H1 (cell line): ENCODE results near the gene PSORS1C1. TPM values are rescaled to one million over a fixed set of nuclear protein-coding genes. Genes with fewer than 3 reads are reported as not detected.
"Not testable (repeated sequence)": the region's sequence is repeated elsewhere in the genome, so short reads cannot be mapped to it uniquely, and the experiment has no call there.

Experiments used
- CTCF ChIA-PET: fragments of 300-600 bp; sonication (Branson Sonifier 250); formaldehyde crosslinking; loops from one replicate; lab custom pipeline; 2021; ENCODE audit not compliant: partially characterized antibody; lab: Charles Lee
- POLR2A ChIA-PET: fragments of 300-600 bp; sonication (Branson Sonifier 250); formaldehyde crosslinking; loops from one replicate; lab custom pipeline; 2021; ENCODE audit warnings: inconsistent platforms; ENCODE audit not compliant: partially characterized antibody; lab: Charles Lee
- DNase-seq, 2 experiments: peaks; one replicate each; pipeline versions ENCODE4 v3.0.0 to v3.0.0-alpha.2; 2010 to 2022; ENCODE audit warnings: low spot score in 2 of 2, low read depth in 1 of 2, mixed read lengths in 1 of 2
- FAIRE-seq: peaks from 2 replicates; lab custom pipeline; 2011; peaks lifted over from hg19 to GRCh38; lab: Jason Lieb, UNC
- H2AFZ ChIP-seq: 2 replicates; pipeline ENCODE4 v1.8.1; 2012; ENCODE audit warnings: low read length, inconsistent platforms
- H2AK5ac ChIP-seq: 2 replicates; pipeline ENCODE4 v1.6.1; 2013; ENCODE audit warnings: low read depth, low read length
- H2BK120ac ChIP-seq: replicated peaks from 2 replicates; pipeline ENCODE3; 2013; ENCODE audit warnings: low read depth, low read length, inconsistent platforms
- H2BK12ac ChIP-seq: 2 replicates; pipeline ENCODE4 v1.6.1; 2013; ENCODE audit warnings: low read depth, low read length
- H2BK15ac ChIP-seq: 2 replicates; pipeline ENCODE4 v1.6.1; 2013; ENCODE audit warnings: low read length
- H2BK20ac ChIP-seq: 2 replicates; pipeline ENCODE4 v1.6.1; 2013; ENCODE audit warnings: low read length
- H2BK5ac ChIP-seq: 2 replicates; pipeline ENCODE4 v1.6.1; 2013; ENCODE audit warnings: low read depth, low read length
- H3K14ac ChIP-seq: 2 replicates; pipeline ENCODE4 v1.6.1; 2013; ENCODE audit warnings: inconsistent platforms; ENCODE audit not compliant: insufficient read length
- H3K18ac ChIP-seq: 2 replicates; pipeline ENCODE4 v1.6.1; 2013; ENCODE audit warnings: low read length; ENCODE audit errors: extremely low read depth
- H3K23ac ChIP-seq: 2 replicates; pipeline ENCODE4 v1.6.1; 2013; ENCODE audit warnings: inconsistent platforms; ENCODE audit not compliant: insufficient read length
- H3K23me2 ChIP-seq: 2 replicates; pipeline ENCODE4 v1.6.1; 2013; ENCODE audit warnings: low read depth, low read length
- H3K27ac ChIP-seq: 2 replicates; pipeline ENCODE4 v1.6.1; 2011; ENCODE audit warnings: low read depth, low read length, inconsistent platforms
- H3K27me3 ChIP-seq, 4 experiments: replicated peaks in 1 of 4; 1 replicate in 1 of 4; 2 replicates in 3 of 4; pipeline versions ENCODE4 v1.6.1 to v1.8.1; 2011 to 2013; ENCODE audit warnings: low read length in 3 of 4, mild to moderate bottlenecking in 3 of 4, inconsistent platforms in 2 of 4, mixed read lengths in 2 of 4, moderate library complexity in 1 of 4; ENCODE audit not compliant: control insufficient read depth in 3 of 4, insufficient read depth in 3 of 4; ENCODE audit errors: extremely low read depth in 1 of 4
- H3K36me3 ChIP-seq, 4 experiments: 2 replicates each; pipeline versions ENCODE4 v1.6.1 to v1.8.1; 2011 to 2013; ENCODE audit warnings: mild to moderate bottlenecking in 4 of 4, low read length in 3 of 4, moderate library complexity in 2 of 4, control low read depth in 1 of 4, inconsistent platforms in 1 of 4; ENCODE audit not compliant: insufficient read depth in 4 of 4, control insufficient read depth in 2 of 4
- H3K4ac ChIP-seq: replicated peaks from 2 replicates; pipeline ENCODE3; 2013; ENCODE audit warnings: low read length, low read depth, mixed read lengths, inconsistent platforms; ENCODE audit not compliant: insufficient read length
- H3K4me1 ChIP-seq, 4 experiments: replicated peaks in 1 of 4; 1 replicate in 1 of 4; 2 replicates in 3 of 4; pipeline versions ENCODE4 v1.6.1 to v1.8.1; 2011 to 2013; ENCODE audit warnings: low read length in 3 of 4, inconsistent platforms in 2 of 4, mixed read lengths in 1 of 4; ENCODE audit not compliant: insufficient read depth in 4 of 4, control insufficient read depth in 3 of 4
- H3K4me2 ChIP-seq, 2 experiments: 2 replicates each; pipeline versions ENCODE4 v1.6.1 to v1.8.1; 2011 to 2013; ENCODE audit warnings: low read depth in 2 of 2, low read length in 2 of 2, control low read depth in 1 of 2, inconsistent platforms in 1 of 2, mild to moderate bottlenecking in 1 of 2; ENCODE audit not compliant: insufficient read depth in 1 of 2
- H3K4me3 ChIP-seq, 4 experiments: fragments of 200-600, 300-600 bp in 1 of 4; sonication (generic), shearing (Covaris generic), sonication (Bioruptor Twin) in 1 of 4; 2 replicates each; pipeline versions ENCODE4 v1.5.1 to v1.8.1; 2011 to 2016; ENCODE audit warnings: low read length in 4 of 4, low read depth in 3 of 4, control low read depth in 2 of 4, inconsistent platforms in 2 of 4, mild to moderate bottlenecking in 2 of 4, mixed read lengths in 1 of 4, moderate library complexity in 1 of 4; ENCODE audit not compliant: insufficient read depth in 2 of 4; ENCODE audit errors: extremely low read depth in 1 of 4
- H3K56ac ChIP-seq: replicated peaks from 2 replicates; pipeline ENCODE3; 2013; ENCODE audit warnings: low read depth, mild to moderate bottlenecking, mixed read lengths, low read length, inconsistent platforms; ENCODE audit not compliant: insufficient read length
- H3K79me1 ChIP-seq: 2 replicates; pipeline ENCODE4 v1.6.1; 2013; ENCODE audit warnings: low read depth, low read length, control low read depth
- H3K79me2 ChIP-seq, 2 experiments: 2 replicates each; pipeline versions ENCODE4 v1.6.1 to v1.8.1; 2012 to 2013; ENCODE audit warnings: low read length in 2 of 2, mild to moderate bottlenecking in 2 of 2, inconsistent platforms in 1 of 2; ENCODE audit not compliant: insufficient read depth in 2 of 2, control insufficient read depth in 1 of 2
- H3K9ac ChIP-seq, 4 experiments: replicated peaks in 1 of 4; 1 replicate in 1 of 4; 2 replicates in 3 of 4; pipeline versions ENCODE4 v1.6.1 to v1.8.1; 2011 to 2013; ENCODE audit warnings: low read depth in 3 of 4, low read length in 3 of 4, control low read depth in 2 of 4, mild to moderate bottlenecking in 2 of 4, moderate library complexity in 2 of 4, inconsistent platforms in 1 of 4; ENCODE audit errors: extremely low read depth in 1 of 4
- H3K9me3 ChIP-seq, 2 experiments: 2 replicates each; pipeline versions ENCODE4 v1.6.1 to v1.8.1; 2012 to 2013; ENCODE audit warnings: mild to moderate bottlenecking in 2 of 2, moderate library complexity in 2 of 2, control low read depth in 1 of 2, inconsistent platforms in 1 of 2, low read depth in 1 of 2, low read length in 1 of 2, mixed read lengths in 1 of 2; ENCODE audit not compliant: insufficient read depth in 2 of 2
- H4K20me1 ChIP-seq, 2 experiments: replicated peaks in 1 of 2; 2 replicates each; pipeline versions ENCODE3 to v1.8.1; 2011 to 2013; ENCODE audit warnings: inconsistent platforms in 2 of 2, low read length in 2 of 2, mild to moderate bottlenecking in 1 of 2; ENCODE audit not compliant: insufficient read depth in 2 of 2, control insufficient read depth in 1 of 2
- H4K5ac ChIP-seq: 2 replicates; pipeline ENCODE4 v1.6.1; 2013; ENCODE audit warnings: low read length, low read depth, mixed read lengths, inconsistent platforms; ENCODE audit not compliant: insufficient read length
- H4K8ac ChIP-seq: 2 replicates; pipeline ENCODE4 v1.8.0; 2013; ENCODE audit warnings: mild to moderate bottlenecking, moderate library complexity, low read length, inconsistent platforms; ENCODE audit not compliant: insufficient read depth; ENCODE audit errors: extremely low read depth
- H4K91ac ChIP-seq: replicated peaks from 2 replicates; pipeline ENCODE3; 2013; ENCODE audit warnings: low read length, mixed read lengths, inconsistent platforms; ENCODE audit not compliant: insufficient read length
- WGBS, 2 experiments: shearing (Covaris generic) in 1 of 2; methylation state at CpG; one replicate each; pipeline versions ENCODE4 v1.1.6 to v1.1.7; 2013 to 2015; ENCODE audit warnings: low lambda C conversion rate in 2 of 2, mixed read lengths in 2 of 2, inconsistent platforms in 1 of 2, low coverage in 1 of 2, missing lambda C conversion rate in 1 of 2; ENCODE audit not compliant: insufficient replicate concordance in 2 of 2, insufficient coverage in 1 of 2, insufficient read length in 1 of 2; ENCODE audit errors: extremely low coverage in 1 of 2, missing lambda C conversion rate in 1 of 2; 5-methylcytosine and 5-hydroxymethylcytosine counted together
- polyA plus RNA-seq, 7 experiments: library from polyadenylated mRNA; depleted of rRNA in 3 of 7; stranded (reverse) in 5 of 7; unstranded in 2 of 7; fragments of >200 nt in 5 of 7; fragments of 200-250 nt in 2 of 7; gene quantifications; 1 replicate in 5 of 7; 2 replicates in 1 of 7; 4 replicates in 1 of 7; pipeline versions ENCODE4 v1.2.1 to v1.2.3, GENCODE V29; 2011 to 2013; ENCODE audit warnings: missing spikeins in 2 of 7, mixed read lengths in 2 of 7
- total RNA-seq: library from RNA; stranded (reverse); fragmentation: NEBNext Ultra II Directional; extraction: Animal tissue kit (Norgen Biotek cat#: 25700); gene quantifications from 2 replicates; pipeline ENCODE4 v1.2.1, GENCODE V29; 2021

The PSORS1C1 gene
- total and polyA plus RNA-seq, 2 of the 8 experiments (the other 6 are each of a cell fraction or from before 2014, with no cell fraction given) = 0.12 to 0.52 TPM

GRCh38 chr6:31183287-31183686 lies 68.7 kb downstream of the PSORS1C1 start:
- H3K79me1 ChIP-seq, H4K91ac ChIP-seq, H2AFZ ChIP-seq, H3K27me3 ChIP-seq, H3K56ac ChIP-seq, H2BK120ac ChIP-seq, H3K36me3 ChIP-seq, H2BK12ac ChIP-seq, H3K9ac ChIP-seq, H2BK20ac ChIP-seq, H3K14ac ChIP-seq, H3K23me2 ChIP-seq, H3K4me2 ChIP-seq, H3K27ac ChIP-seq, FAIRE-seq, H3K18ac ChIP-seq, H4K8ac ChIP-seq, H2BK5ac ChIP-seq, H3K79me2 ChIP-seq, H3K4me3 ChIP-seq, H3K23ac ChIP-seq, H2AK5ac ChIP-seq, H3K4ac ChIP-seq, H3K9me3 ChIP-seq, H2BK15ac ChIP-seq, DNase-seq, H4K20me1 ChIP-seq, H4K5ac ChIP-seq, H3K4me1 ChIP-seq: not testable (repeated sequence)
- 86% methylated on average over 2 of the region's 2 CpGs; no CpG with 5 or more reads in 1 of the 2 experiments for WGBS, 2 experiments
- POLR2A ChIA-PET = interaction anchor here (61.6 kb wide), 1 partner anchor 36 kb away, joined by 2251 read pairs; the partner anchor contains the start of genes CCHCR1, CDSN, POU5F1 and PSORS1C1
- CTCF ChIA-PET = interaction anchor here (0.7 to 2.4 kb wide), 16 partner anchors 8 to 240 kb away, joined by 3 to 12 read pairs (median 4); partner anchors contain the start of genes PSORS1C2 and TCF19
